Nephron (organoid): ENCODE results near the gene RASL11B.

Source experiments
- H3K27ac Mint-ChIP-seq, 3 experiments: 2 replicates each; pipeline ENCODE4 v1.8.0; 2020; ENCODE audit warnings: mixed read lengths in 3 of 3, mild to moderate bottlenecking in 2 of 3, moderate library complexity in 1 of 3
- H3K27me3 Mint-ChIP-seq: 2 replicates; pipeline ENCODE4 v1.8.0; 2021; ENCODE audit warnings: low read depth, mild to moderate bottlenecking, moderate library complexity, mixed read lengths
- H3K36me3 Mint-ChIP-seq: 2 replicates; pipeline ENCODE4 v1.8.0; 2020; ENCODE audit warnings: low read depth, mixed read lengths
- H3K4me1 Mint-ChIP-seq: 2 replicates; pipeline ENCODE4 v1.8.0; 2020; ENCODE audit warnings: mixed read lengths
- H3K4me3 Mint-ChIP-seq, 3 experiments: 2 replicates each; pipeline ENCODE4 v1.8.0; 2020; ENCODE audit warnings: mild to moderate bottlenecking in 3 of 3, mixed read lengths in 3 of 3, moderate library complexity in 2 of 3
- H3K9me3 Mint-ChIP-seq: 2 replicates; pipeline ENCODE4 v1.8.0; 2020; ENCODE audit warnings: mixed read lengths
- CTCF ChIP-seq, 3 experiments: fragments of 200-600 bp; sonication (generic); IDR thresholded peaks; one replicate each; pipeline ENCODE4 v1.5.0; 2021; ENCODE audit warnings: antibody characterized with exemption in 3 of 3; ENCODE audit not compliant: unreplicated experiment in 3 of 3

RASL11B gene

GRCh38 chr4:52861171-52861823 lies 820 bp upstream of the RASL11B start:
- Mint-ChIP-seq H3K36me3 (peaks cover 34% of the 10 kb centered on the region), H3K27ac (peak overlapping the region; percentile 70 to 91 (median 74)), H3K27me3 (no peaks in the 10 kb centered on the region), H3K4me1 (peaks cover 44% of the 10 kb centered on the region), H3K4me3 (peak overlapping the region; percentile 80 to 96 (median 91)), H3K9me3 (peaks cover 19% of the 10 kb centered on the region)
- TF ChIP-seq CTCF (IDR thresholded peaks at IDR 0.05; ENCODE audit: unreplicated experiment in 3 of 3): no peak

GRCh38 chr4:52862639-52863161 lies 583 bp downstream of the RASL11B start:
- H3K36me3 Mint-ChIP-seq: peaks cover 43% of the 10 kb centered on the region
- no peak for TF ChIP-seq CTCF (IDR thresholded peaks at IDR 0.05; ENCODE audit: unreplicated experiment in 3 of 3)
- H3K9me3 Mint-ChIP-seq: peaks cover 10% of the 10 kb centered on the region

GRCh38 chr4:52863324-52863723 lies 1.2 kb downstream of the RASL11B start:
- Mint-ChIP-seq H3K27me3 (no peaks in the 10 kb centered on the region), H3K9me3 (peaks cover 4% of the 10 kb centered on the region), H3K4me3 (peak overlapping the region; percentile 85 to 96 (median 85)), H3K36me3 (peaks cover 48% of the 10 kb centered on the region), H3K4me1 (peaks cover 62% of the 10 kb centered on the region), H3K27ac (peak overlapping the region; percentile 91 to 97 (median 91))
- TF ChIP-seq CTCF (IDR thresholded peaks at IDR 0.05; ENCODE audit: unreplicated experiment in 3 of 3): no peak

More at GRCh38 chr4:52862639-52863161, 583 bp downstream of the RASL11B start:
- peaks cover 56% of the 10 kb centered on the region for H3K4me1 Mint-ChIP-seq
- peak overlapping the region; percentile 91 to 97 (median 91) for H3K27ac Mint-ChIP-seq
- H3K27me3 Mint-ChIP-seq: no peaks in the 10 kb centered on the region
- peak overlapping the region; percentile 85 to 96 (median 85) for H3K4me3 Mint-ChIP-seq

- Mint-ChIP-seq H3K36me3 (peaks cover 54% of the 10 kb centered on the region), H3K4me1 (peaks cover 71% of the 10 kb centered on the region), H3K27ac (peak overlapping the region; percentile 91 to 97 (median 91)), H3K27me3 (no peaks in the 10 kb centered on the region), H3K9me3 (no peaks in the 10 kb centered on the region), H3K4me3 (peak overlapping the region; percentile 85 to 96 (median 85))
- no peak for TF ChIP-seq CTCF (IDR thresholded peaks at IDR 0.05; ENCODE audit: unreplicated experiment in 3 of 3)
These were observed 2.7 kb downstream of the RASL11B start for GRCh38 chr4:52864793-52865192.

- Mint-ChIP-seq H3K4me1 (peaks cover 76% of the 10 kb centered on the region), H3K27me3 (no peaks in the 10 kb centered on the region), H3K4me3 (peak overlapping the region; percentile 85 to 96 (median 85)), H3K9me3 (no peaks in the 10 kb centered on the region), H3K27ac (peak overlapping the region; percentile 91 to 97 (median 91)), H3K36me3 (peaks cover 54% of the 10 kb centered on the region)
- TF ChIP-seq CTCF (IDR thresholded peaks at IDR 0.05; ENCODE audit: unreplicated experiment in 3 of 3): no peak
These were observed 3.2 kb downstream of the RASL11B start for GRCh38 chr4:52865300-52865699.

GRCh38 chr4:52866734-52867133 lies 4.6 kb downstream of the RASL11B start:
- H3K4me3 Mint-ChIP-seq: peak overlapping the region; percentile 85 to 96 (median 85)
- TF ChIP-seq CTCF (IDR thresholded peaks at IDR 0.05; ENCODE audit: unreplicated experiment in 3 of 3): no peak
- H3K4me1 Mint-ChIP-seq: peaks cover 78% of the 10 kb centered on the region
- peak overlapping the region; percentile 68 to 91 (median 91) for H3K27ac Mint-ChIP-seq
- H3K27me3 Mint-ChIP-seq: no peaks in the 10 kb centered on the region
- no peaks in the 10 kb centered on the region for H3K9me3 Mint-ChIP-seq
- peaks cover 54% of the 10 kb centered on the region for H3K36me3 Mint-ChIP-seq
